A549 (cell line): ENCODE results near the gene CBX4. TPM values are rescaled to one million over a fixed set of nuclear protein-coding genes. Genes with fewer than 3 reads are reported as not detected.

ENCODE experiments used
- ATAC-seq, 2 experiments: fragments of 200-7000 bp in 1 of 2; fragments of >200 bp in 1 of 2; cut with Nextera tagmentation in 1 of 2; cut with Tn5 transposase in 1 of 2; 3 replicates each; pipeline versions ENCODE4 v1.8.0 to v1.9.1; 2018 to 2020; ENCODE audit warnings: mild to moderate bottlenecking in 1 of 2, moderate library complexity in 1 of 2
- CTCF ChIA-PET: fragments of 300-600 bp; sonication (Branson Sonifier 250); formaldehyde crosslinking; extraction: SDS; loops from one replicate; lab custom pipeline; 2021; ENCODE audit warnings: antibody characterized with exemption, inconsistent platforms; lab: Yijun Ruan, JAX
- POLR2A ChIA-PET: fragments of 350-600 bp; formaldehyde crosslinking; extraction: SDS; loops from one replicate; lab custom pipeline; 2021; ENCODE audit warnings: antibody characterized with exemption, inconsistent platforms; lab: Yijun Ruan, JAX
- DNase-seq, 2 experiments: peaks; one replicate each; pipeline versions ENCODE4 v3.0.0 to v3.0.0-alpha.2; 2011 to 2016; ENCODE audit warnings: low read depth in 1 of 2, low spot score in 1 of 2
- FAIRE-seq: peaks from 2 replicates; lab custom pipeline; 2011; peaks lifted over from hg19 to GRCh38; lab: Jason Lieb, UNC
- H3K27ac ChIP-seq, 2 experiments: fragments of >200 bp; sonication (Bioruptor Twin); formaldehyde crosslinking; 3 replicates each; pipeline ENCODE4 v1.5.1; 2016 to 2017
- H3K4me1 ChIP-seq: fragments of >200 bp; sonication (Bioruptor Twin); formaldehyde crosslinking; 3 replicates; pipeline ENCODE4 v1.6.1; 2016
- H3K4me2 ChIP-seq: fragments of >200 bp; sonication (Bioruptor Twin); formaldehyde crosslinking; 3 replicates; pipeline ENCODE4 v1.6.1; 2016
- H3K4me3 ChIP-seq: fragments of >200 bp; sonication (Bioruptor Twin); formaldehyde crosslinking; 3 replicates; pipeline ENCODE4 v1.5.1; 2016
- H3K9me3 ChIP-seq: fragments of >200 bp; sonication (Bioruptor Twin); formaldehyde crosslinking; 3 replicates; pipeline ENCODE4 v1.6.1; 2016
- BCL3 ChIP-seq: fragments of >200 bp; sonication (Bioruptor Twin); formaldehyde crosslinking; IDR thresholded peaks from 3 replicates; pipeline ENCODE4 v1.6.1; 2016
- CEBPB ChIP-seq, 2 experiments: fragments of >200 bp in 1 of 2; sonication (Bioruptor Twin) in 1 of 2; formaldehyde crosslinking in 1 of 2; IDR thresholded peaks; 2 replicates each; pipeline ENCODE4 v1.6.1; 2012 to 2016
- CTCF ChIP-seq: fragments of >200 bp; sonication (Bioruptor Twin); formaldehyde crosslinking; IDR thresholded peaks from 3 replicates; pipeline ENCODE4 v1.5.1; 2016
- E2F6 ChIP-seq: IDR thresholded peaks from 2 replicates; pipeline ENCODE4 v1.6.1; 2012; ENCODE audit warnings: low read depth, borderline replicate concordance
- EHMT2 ChIP-seq: fragments of 200-600 bp; sonication (generic); IDR thresholded peaks from 2 replicates; pipeline ENCODE4 v1.6.1; 2016; ENCODE audit warnings: antibody characterized with exemption, low read depth, mild to moderate bottlenecking, moderate library complexity
- EP300 ChIP-seq, 2 experiments: fragments of >200 bp; sonication (Bioruptor Twin); formaldehyde crosslinking; IDR thresholded peaks; 2 replicates in 1 of 2; 3 replicates in 1 of 2; pipeline ENCODE4 v1.6.1; 2016 to 2017
- FOSB ChIP-seq: fragments of 250-450 bp; sonication (Bioruptor Pico); IDR thresholded peaks from 2 replicates; pipeline ENCODE4 v1.5.0; 2020; ENCODE audit warnings: mild to moderate bottlenecking, moderate library complexity
- FOSL2 ChIP-seq, 2 experiments: fragments of 450-650 bp in 1 of 2; fragments of >200 bp in 1 of 2; sonication (Bioruptor Twin) in 1 of 2; formaldehyde crosslinking; IDR thresholded peaks; 2 replicates each; pipeline versions ENCODE4 v1.5.0 to v1.6.1; 2016 to 2020; ENCODE audit warnings: mild to moderate bottlenecking in 1 of 2, moderate library complexity in 1 of 2
- FOXS1 ChIP-seq: fragments of 250-450 bp; sonication (Bioruptor Pico); IDR thresholded peaks from 2 replicates; pipeline ENCODE4 v1.5.0; 2020; ENCODE audit warnings: mild to moderate bottlenecking, moderate library complexity
- GATA3 ChIP-seq: IDR thresholded peaks from 2 replicates; pipeline ENCODE4 v1.6.1; 2012; ENCODE audit warnings: borderline replicate concordance
- HES2 ChIP-seq: fragments of >200 bp; sonication (Bioruptor Twin); formaldehyde crosslinking; IDR thresholded peaks from 2 replicates; pipeline ENCODE4 v1.6.1; 2016
- HEYL ChIP-seq: fragments of 250-450 bp; sonication (Bioruptor Pico); IDR thresholded peaks from 2 replicates; pipeline ENCODE4 v1.8.0; 2021; ENCODE audit warnings: mild to moderate bottlenecking, moderate library complexity
- HOXB13 ChIP-seq: fragments of 250-450 bp; sonication (Bioruptor Pico); IDR thresholded peaks from 2 replicates; pipeline ENCODE4 v1.5.0; 2020; ENCODE audit warnings: low read depth, mild to moderate bottlenecking, moderate library complexity
- JUN ChIP-seq, 2 experiments: fragments of >200 bp; sonication (Bioruptor Twin); formaldehyde crosslinking; IDR thresholded peaks; 2 replicates in 1 of 2; 3 replicates in 1 of 2; pipeline ENCODE4 v1.6.1; 2016 to 2017
- JUNB ChIP-seq: fragments of >200 bp; sonication (Bioruptor Twin); formaldehyde crosslinking; IDR thresholded peaks from 2 replicates; pipeline ENCODE4 v1.6.1; 2016
- KDM1A ChIP-seq: fragments of 200-600 bp; sonication (generic); IDR thresholded peaks from 2 replicates; pipeline ENCODE4 v1.6.1; 2016; ENCODE audit warnings: low read depth, mild to moderate bottlenecking
- MAX ChIP-seq: IDR thresholded peaks from 2 replicates; pipeline ENCODE4 v1.6.1; 2012
- MAZ ChIP-seq: fragments of 150-350 bp; IDR thresholded peaks from 2 replicates; pipeline ENCODE4 v1.6.1; 2014; ENCODE audit warnings: antibody characterized with exemption, low read depth, low read length, borderline replicate concordance
- MYC ChIP-seq: IDR thresholded peaks from 2 replicates; pipeline ENCODE4 v1.6.1; 2012; ENCODE audit warnings: mild to moderate bottlenecking, inconsistent platforms, low read length, improper control_type of control experiment, borderline replicate concordance
- NFE2L2 ChIP-seq: fragments of 150-350 bp; conservative IDR thresholded peaks from 2 replicates; pipeline ENCODE4 v1.6.1; 2014; ENCODE audit warnings: low read length
- PBX3 ChIP-seq: IDR thresholded peaks from 2 replicates; pipeline ENCODE4 v1.6.1; 2012
- PHF8 ChIP-seq: fragments of 200-600 bp; sonication (generic); IDR thresholded peaks from 2 replicates; pipeline ENCODE4 v1.6.1; 2016; ENCODE audit warnings: low read depth, mild to moderate bottlenecking, antibody characterized with exemption, moderate library complexity, borderline replicate concordance
- POLR2A ChIP-seq: IDR thresholded peaks from 2 replicates; pipeline ENCODE4 v1.6.1; 2012; ENCODE audit warnings: mild to moderate bottlenecking, low read length
- RCOR1 ChIP-seq: fragments of 150-350 bp; IDR thresholded peaks from 2 replicates; pipeline ENCODE4 v1.6.1; 2014; ENCODE audit warnings: antibody characterized with exemption, low read length, low read depth
- REST ChIP-seq: fragments of 200-600 bp; sonication (generic); IDR thresholded peaks from 2 replicates; pipeline ENCODE4 v1.6.1; 2016; ENCODE audit warnings: antibody characterized with exemption, mild to moderate bottlenecking, moderate library complexity
- TFCP2L1 ChIP-seq: fragments of 250-450 bp; sonication (Bioruptor Pico); IDR thresholded peaks from 2 replicates; pipeline ENCODE4 v1.5.0; 2021; ENCODE audit warnings: mild to moderate bottlenecking
- USF2 ChIP-seq: fragments of 450-650 bp; IDR thresholded peaks from 2 replicates; pipeline ENCODE4 v1.6.1; 2014; ENCODE audit warnings: antibody characterized with exemption
- ZC3H11A ChIP-seq: fragments of 450-650 bp; IDR thresholded peaks from 2 replicates; pipeline ENCODE4 v1.6.1; 2014; ENCODE audit warnings: antibody characterized with exemption, mild to moderate bottlenecking
- ZFP36 ChIP-seq: fragments of 450-650 bp; IDR thresholded peaks from 2 replicates; pipeline ENCODE4 v1.6.1; 2014; ENCODE audit warnings: borderline replicate concordance; ENCODE audit not compliant: partially characterized antibody
- WGBS: methylation state at CpG from one replicate; pipeline ENCODE4 v1.1.6; 2017; ENCODE audit errors: missing lambda C conversion rate; 5-methylcytosine and 5-hydroxymethylcytosine counted together
- polyA plus RNA-seq, 4 experiments: library from polyadenylated mRNA; depleted of rRNA in 3 of 4; stranded (reverse); fragments of >200 nt; fragmentation: RNase III in 1 of 4; extraction: RNeasy Plus Mini Kit Qiagen cat#74134 plus additional on column Dnase treatment in 1 of 4; gene quantifications; 2 replicates in 3 of 4; 3 replicates in 1 of 4; pipeline ENCODE4 v1.2.3, GENCODE V29; 2011 to 2017

CBX4 gene
- polyA plus RNA-seq, 2 of the 4 experiments (the other 2 are of a cell fraction): 31.0 to 34.1 TPM

GRCh38 chr17:79843816-79844800 is 4.9 kb upstream of the CBX4 start:
- Histone ChIP-seq H3K4me2 (peak overlapping the region; percentile 97), H3K4me3 (peak overlapping the region; percentile 53), H3K27ac (peak overlapping the region; percentile 94 to 98), H3K4me1 (peaks cover 41% of the 10 kb centered on the region), H3K9me3 (no peaks in the 10 kb centered on the region)
- WGBS: 12% methylated on average over 16 of the region's 89 CpGs
- peak; percentile 73 to 75 for DNase-seq
- ATAC-seq: peak; percentile 48 to 68
- CTCF ChIA-PET: interaction anchor here (0.6 to 15.4 kb wide), 33 partner anchors 8 to 174 kb away, joined by 3 to 238 read pairs (median 6); partner anchors contain the start of gene CBX8
- POLR2A ChIA-PET: interaction anchor here (0.6 to 1.9 kb wide), 12 partner anchors 14 to 185 kb away, joined by 3 to 11 read pairs (median 4); partner anchors contain the start of gene CBX8
- no peak for FAIRE-seq
- 0 out of 2 replicates have a peak, but pooled peaks have one; percentile 18 for TF ChIP-seq HOXB13 (CRISPR knock-in tag)
- TF ChIP-seq MAX: peak; percentile 86
- TF ChIP-seq E2F6: peak; percentile 84
- no peak for TF ChIP-seq KDM1A
- no peak for TF ChIP-seq GATA3
- no peak for TF ChIP-seq CTCF
- no peak for TF ChIP-seq RCOR1
- no peak for TF ChIP-seq EHMT2
- TF ChIP-seq USF2: no peak
- TF ChIP-seq FOSL2 (IDR thresholded peaks at IDR 0.05): no peak
- TF ChIP-seq FOSL2 (CRISPR knock-in tag; IDR thresholded peaks at IDR 0.05): no peak
- no peak for TF ChIP-seq CEBPB (IDR thresholded peaks at IDR 0.05)
- TF ChIP-seq HES2: no peak
- TF ChIP-seq EP300 (IDR thresholded peaks at IDR 0.05): no peak
- peak; percentile 58 to 60; a peak in 3 of 5 replicates for TF ChIP-seq JUN (IDR thresholded peaks at IDR 0.05)
- TF ChIP-seq PBX3: 0 out of 2 replicates have a peak, but pooled peaks have one; percentile 27
- TF ChIP-seq PHF8: peak; percentile 93
- no peak for TF ChIP-seq FOSB (CRISPR knock-in tag)
- TF ChIP-seq ZC3H11A: no peak
- no peak for TF ChIP-seq REST
- peak; percentile 63 for TF ChIP-seq POLR2A
- no peak for TF ChIP-seq BCL3
- no peak for TF ChIP-seq FOXS1 (CRISPR knock-in tag)
- no peak for TF ChIP-seq NFE2L2
- TF ChIP-seq ZFP36: no peak
- no peak for TF ChIP-seq MAZ
- TF ChIP-seq TFCP2L1 (CRISPR knock-in tag): no peak
- no peak for TF ChIP-seq HEYL (CRISPR knock-in tag)
- no peak for TF ChIP-seq JUNB
- TF ChIP-seq MYC: no peak
